Cardiac fibroblast (primary cell): ENCODE measurements around the gene PCNX1.
A peak's percentile ranks its signal among the peaks of the same experiment; 100 is the strongest.
"Not testable (repeated sequence)": the region's sequence is repeated elsewhere in the genome, so short reads cannot be mapped to it uniquely, and the experiment has no call there.

Experiments
- DNase-seq, 2 donors: peaks; one replicate each; pipeline versions ENCODE4 v3.0.0 to v3.0.0-alpha.2; 2010; ENCODE audit warnings: low read depth in 2 of 2
- H3K4me3 ChIP-seq, 2 donors: replicated peaks in 1 of 2; 1 replicate in 1 of 2; 2 replicates in 1 of 2; pipeline ENCODE4 v1.5.1; 2011; ENCODE audit warnings: low read depth in 2 of 2, low read length in 2 of 2, mild to moderate bottlenecking in 2 of 2, moderate library complexity in 1 of 2
- TF ChIP-seq, protein P1 (sequence below): IDR thresholded peaks from one replicate; pipeline ENCODE4 v1.5.1; 2011; ENCODE audit warnings: low read depth, mild to moderate bottlenecking, low read length, inconsistent platforms

Gene PCNX1

DNA sequence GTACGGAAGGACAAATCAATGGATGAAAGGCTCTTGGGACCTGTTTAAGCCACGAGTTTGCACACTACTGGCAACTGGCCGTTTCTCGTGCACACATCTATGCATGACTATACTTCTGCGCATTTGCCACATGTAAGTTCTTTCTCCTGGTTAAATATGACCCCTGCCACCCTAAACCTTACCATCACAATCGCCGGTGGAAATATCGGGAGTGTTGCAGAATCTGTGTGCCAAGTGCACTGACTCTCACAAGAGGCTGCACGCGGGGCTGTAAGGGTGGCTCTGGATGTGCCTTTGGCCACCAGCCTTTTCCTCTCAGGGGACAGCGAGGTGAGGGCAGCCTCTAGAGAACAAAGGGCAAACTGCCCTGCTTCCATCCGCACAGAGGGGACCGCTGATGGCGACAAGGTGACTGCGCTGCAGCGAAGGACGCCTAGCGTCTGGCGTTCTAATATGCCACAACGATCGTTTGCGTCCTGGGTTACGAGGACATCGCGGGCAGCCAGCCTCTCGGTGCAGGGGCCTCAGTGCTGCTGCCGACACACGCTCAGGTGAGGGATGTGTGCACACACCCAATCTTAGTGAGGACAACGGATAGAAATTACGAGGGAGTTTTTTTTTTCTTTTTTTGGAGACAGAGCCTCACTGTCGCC is 232.2 kb downstream of the PCNX1 start:
- H3K4me3 ChIP-seq, result no peak overlapping the region
- DNase-seq, result no peak
- TF ChIP-seq, protein P1, sequence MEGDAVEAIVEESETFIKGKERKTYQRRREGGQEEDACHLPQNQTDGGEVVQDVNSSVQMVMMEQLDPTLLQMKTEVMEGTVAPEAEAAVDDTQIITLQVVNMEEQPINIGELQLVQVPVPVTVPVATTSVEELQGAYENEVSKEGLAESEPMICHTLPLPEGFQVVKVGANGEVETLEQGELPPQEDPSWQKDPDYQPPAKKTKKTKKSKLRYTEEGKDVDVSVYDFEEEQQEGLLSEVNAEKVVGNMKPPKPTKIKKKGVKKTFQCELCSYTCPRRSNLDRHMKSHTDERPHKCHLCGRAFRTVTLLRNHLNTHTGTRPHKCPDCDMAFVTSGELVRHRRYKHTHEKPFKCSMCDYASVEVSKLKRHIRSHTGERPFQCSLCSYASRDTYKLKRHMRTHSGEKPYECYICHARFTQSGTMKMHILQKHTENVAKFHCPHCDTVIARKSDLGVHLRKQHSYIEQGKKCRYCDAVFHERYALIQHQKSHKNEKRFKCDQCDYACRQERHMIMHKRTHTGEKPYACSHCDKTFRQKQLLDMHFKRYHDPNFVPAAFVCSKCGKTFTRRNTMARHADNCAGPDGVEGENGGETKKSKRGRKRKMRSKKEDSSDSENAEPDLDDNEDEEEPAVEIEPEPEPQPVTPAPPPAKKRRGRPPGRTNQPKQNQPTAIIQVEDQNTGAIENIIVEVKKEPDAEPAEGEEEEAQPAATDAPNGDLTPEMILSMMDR, result no peak

DNA sequence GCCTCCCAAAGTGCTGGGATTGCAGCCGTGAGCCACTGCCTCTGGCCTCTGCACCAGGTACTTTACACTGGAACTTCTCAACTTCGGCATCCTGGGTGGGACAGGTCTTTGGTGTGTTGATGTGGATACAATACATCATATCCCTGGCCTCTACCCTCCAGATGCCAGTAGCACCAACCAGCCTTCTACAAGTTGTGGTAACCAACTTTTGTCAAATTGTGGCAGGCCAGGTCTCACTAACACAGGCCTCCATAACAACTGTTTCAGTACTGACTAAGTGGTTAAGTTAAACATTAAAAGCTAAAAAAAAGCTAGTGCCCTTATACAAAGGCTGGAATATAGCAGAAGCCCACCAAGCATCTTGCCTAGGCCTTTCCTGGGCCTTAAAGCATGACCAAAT is 232.9 kb downstream of the PCNX1 start:
- TF ChIP-seq, protein P1, result no peak
- DNase-seq, result no peak

DNA sequence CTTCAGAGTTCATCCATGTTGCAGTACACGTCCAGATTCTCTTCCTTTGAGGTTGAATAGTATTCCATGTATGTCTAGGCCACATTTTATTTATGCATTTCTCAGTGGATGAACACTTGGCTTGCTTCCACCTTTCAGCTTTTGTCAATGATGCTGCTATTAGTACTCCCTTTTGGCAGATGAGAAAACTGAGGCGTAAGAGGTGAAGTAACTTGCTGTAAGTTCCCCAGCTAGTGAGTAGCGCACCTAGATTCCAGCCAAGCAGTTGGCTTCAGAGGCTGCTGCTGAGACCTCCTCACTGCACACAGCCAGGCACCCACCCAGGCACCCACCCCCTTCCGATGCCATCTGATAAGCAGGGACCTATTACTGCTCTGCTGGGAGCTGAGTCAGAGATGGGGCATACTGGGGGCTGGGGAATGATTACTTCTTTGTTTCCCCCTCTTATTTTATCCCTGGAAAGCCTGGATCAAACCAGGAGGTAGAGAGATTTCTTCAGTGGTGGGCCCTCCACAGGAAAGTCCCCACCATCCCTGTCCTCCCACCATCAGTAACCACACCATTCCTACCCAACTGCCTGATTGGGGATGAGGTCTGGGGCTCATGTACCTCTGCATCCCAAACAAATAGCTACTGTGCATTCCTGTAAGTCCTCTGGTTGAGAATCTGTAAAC is 234.6 kb downstream of the PCNX1 start:
- DNase-seq, result peak; percentile 27 to 83
- TF ChIP-seq, protein P1, result no peak
- H3K4me3 ChIP-seq, result peak overlapping the region in 1 of 2 donors; percentile 15

More for the DNA sequence above, 232.9 kb downstream of the PCNX1 start:
- H3K4me3 ChIP-seq, result no peak overlapping the region

DNA sequence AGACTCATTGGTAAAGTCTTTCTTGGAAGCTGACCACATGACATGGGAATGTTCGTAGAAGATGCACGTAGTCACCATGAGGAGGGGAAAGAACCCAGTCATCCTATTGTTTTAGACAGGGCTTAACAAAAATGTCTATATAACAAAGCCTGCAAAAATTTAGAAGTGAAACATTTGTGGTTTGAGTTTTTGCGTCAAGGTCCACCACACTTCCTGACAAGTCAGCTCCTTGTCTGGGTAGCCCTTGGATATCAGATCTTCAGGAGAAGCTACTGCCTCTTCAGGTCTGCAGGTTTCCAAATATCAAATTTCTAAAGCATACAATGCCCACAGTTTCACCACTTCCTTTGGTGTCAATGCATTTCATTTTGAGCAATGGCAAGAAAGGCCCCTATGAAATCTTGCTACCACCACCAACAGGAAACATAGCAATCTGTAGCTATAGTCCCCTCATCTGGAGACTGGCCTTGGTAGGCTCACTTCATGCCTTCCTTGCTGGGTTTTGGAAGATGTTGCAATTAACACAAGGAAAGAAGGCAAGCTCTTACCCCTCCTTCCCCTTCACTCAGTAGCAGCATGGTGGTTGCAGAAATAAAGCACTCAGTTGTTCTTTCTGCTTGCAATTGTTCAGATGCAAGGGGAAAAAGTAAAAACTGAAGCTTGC is 235.2 kb downstream of the PCNX1 start:
- peak; percentile 87 to 99 for DNase-seq
- TF ChIP-seq, protein P1, result no peak
- H3K4me3 ChIP-seq, result peak overlapping the region in 1 of 2 donors; percentile 26

DNA sequence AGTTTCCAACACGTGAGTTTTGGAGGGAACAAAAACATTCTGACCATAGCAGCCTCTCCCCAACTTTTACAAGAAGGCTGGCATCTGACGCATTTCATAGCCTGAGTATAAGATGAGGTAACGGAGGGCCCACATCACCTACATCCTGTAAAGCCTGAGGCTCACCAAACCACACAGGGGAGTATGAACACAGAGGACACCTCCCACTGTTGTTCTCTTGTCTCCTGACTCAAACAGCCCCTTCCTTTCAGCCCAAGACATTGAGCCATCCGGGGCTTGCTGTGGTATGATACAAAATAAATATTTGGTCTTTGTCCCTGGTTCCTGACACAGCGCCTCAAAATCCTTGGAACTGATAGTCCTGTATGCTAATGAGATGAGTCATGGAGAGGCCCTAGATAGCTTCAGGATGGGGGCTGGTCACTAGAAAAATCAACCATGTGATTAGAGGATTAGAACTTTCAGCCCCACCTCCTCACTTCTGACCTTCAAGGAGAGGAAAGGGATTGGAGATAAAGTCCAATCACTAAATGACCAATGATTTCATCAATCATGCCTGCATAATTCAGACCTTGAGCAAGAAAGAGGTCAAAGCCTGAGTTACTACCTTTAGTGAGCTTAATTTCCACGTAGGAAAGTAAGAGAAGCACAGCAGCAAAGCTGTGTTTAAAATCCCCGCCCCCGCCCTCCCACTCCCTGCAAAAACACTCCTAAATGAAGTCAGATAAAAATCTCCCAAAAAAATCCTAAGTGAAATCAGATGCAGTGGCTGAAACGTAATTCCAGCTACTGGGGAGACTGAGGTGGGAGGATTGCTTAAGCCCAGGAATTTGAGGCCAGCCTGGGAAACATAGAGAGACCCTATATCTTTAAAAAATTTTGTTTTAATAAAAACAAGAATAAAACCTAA is 236.4 kb downstream of the PCNX1 start:
- TF ChIP-seq, protein P1, result no peak
- H3K4me3 ChIP-seq, result peak overlapping the region in 1 of 2 donors; percentile 26
- DNase-seq, result peak; percentile 57 to 98

DNA sequence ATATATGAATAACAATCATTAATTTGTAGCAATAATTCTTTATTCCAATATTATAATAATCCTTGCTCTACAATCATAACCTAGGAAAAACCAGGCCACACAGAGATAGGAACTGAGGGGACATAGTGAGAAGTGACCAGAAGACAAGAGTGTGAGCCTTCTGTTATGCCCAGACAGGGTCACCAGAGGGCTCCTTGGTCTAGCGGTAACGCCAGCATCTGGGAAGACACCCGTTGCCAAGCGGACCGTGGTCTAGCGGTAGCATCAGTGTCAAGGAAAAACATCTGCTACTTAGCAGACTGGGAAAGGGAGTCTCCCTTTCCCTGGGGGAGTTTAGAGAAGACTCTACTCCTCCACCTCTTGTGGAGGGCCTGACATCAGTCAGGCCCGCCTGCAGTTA is 240.1 kb downstream of the PCNX1 start:
- H3K4me3 ChIP-seq, DNase-seq: not testable (repeated sequence)
